Upper lobe of left lung (tissue), 4 donors: ENCODE measurements around the gene RGS17.

Source experiments
- POLR2A ChIP-seq, 4 donors: fragments of 450-650 bp; IDR thresholded peaks; one replicate each; pipeline ENCODE4 v1.5.1; 2016 to 2017; ENCODE audit warnings: antibody characterized with exemption in 4 of 4, mild to moderate bottlenecking in 2 of 4
- POLR2AphosphoS5 ChIP-seq, 2 donors: sonication (generic); formaldehyde crosslinking; IDR thresholded peaks; one replicate each; pipeline ENCODE4 v1.5.1; 2017; ENCODE audit warnings: antibody characterized with exemption in 2 of 2
- TF ChIP-seq, protein P1 (sequence below), 6 experiments: fragments of 450-650 bp in 4 of 6; fragments of 200-600 bp in 2 of 6; sonication (generic) in 2 of 6; IDR thresholded peaks; one replicate each; pipeline ENCODE4 v1.5.1; 2016 to 2019; ENCODE audit warnings: antibody characterized with exemption in 6 of 6

- TF ChIP-seq, protein P1, sequence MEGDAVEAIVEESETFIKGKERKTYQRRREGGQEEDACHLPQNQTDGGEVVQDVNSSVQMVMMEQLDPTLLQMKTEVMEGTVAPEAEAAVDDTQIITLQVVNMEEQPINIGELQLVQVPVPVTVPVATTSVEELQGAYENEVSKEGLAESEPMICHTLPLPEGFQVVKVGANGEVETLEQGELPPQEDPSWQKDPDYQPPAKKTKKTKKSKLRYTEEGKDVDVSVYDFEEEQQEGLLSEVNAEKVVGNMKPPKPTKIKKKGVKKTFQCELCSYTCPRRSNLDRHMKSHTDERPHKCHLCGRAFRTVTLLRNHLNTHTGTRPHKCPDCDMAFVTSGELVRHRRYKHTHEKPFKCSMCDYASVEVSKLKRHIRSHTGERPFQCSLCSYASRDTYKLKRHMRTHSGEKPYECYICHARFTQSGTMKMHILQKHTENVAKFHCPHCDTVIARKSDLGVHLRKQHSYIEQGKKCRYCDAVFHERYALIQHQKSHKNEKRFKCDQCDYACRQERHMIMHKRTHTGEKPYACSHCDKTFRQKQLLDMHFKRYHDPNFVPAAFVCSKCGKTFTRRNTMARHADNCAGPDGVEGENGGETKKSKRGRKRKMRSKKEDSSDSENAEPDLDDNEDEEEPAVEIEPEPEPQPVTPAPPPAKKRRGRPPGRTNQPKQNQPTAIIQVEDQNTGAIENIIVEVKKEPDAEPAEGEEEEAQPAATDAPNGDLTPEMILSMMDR (IDR thresholded peaks at IDR 0.05): no peak
- no peak for TF ChIP-seq POLR2A (IDR thresholded peaks at IDR 0.05)
- TF ChIP-seq POLR2AphosphoS5 (IDR thresholded peaks at IDR 0.05): no peak
Observed at GRCh38 chr6:153058291-153058690, 72.8 kb downstream of the RGS17 start.
